ENCODE data around the gene AZIN2. TPM values are rescaled to one million over a fixed set of nuclear protein-coding genes. Genes with fewer than 3 reads are reported as not detected.

The AZIN2 gene
- total and polyA plus RNA-seq, 2 of the 13 experiments (the other 11 are each of a cell fraction or from before 2014, with no cell fraction given), result 1.7 to 3.5 TPM

- TF ChIP-seq RERE (CRISPR knock-in tag; IDR thresholded peaks at IDR 0.05; ENCODE audit: low read depth) (no peak), MAZ (IDR thresholded peaks at IDR 0.05; ENCODE audit: borderline replicate concordance, low read depth, low read length) (no peak), MAZ (CRISPR knock-in tag; IDR thresholded peaks at IDR 0.05; ENCODE audit: low read depth) (no peak), CCDC6 (CRISPR knock-in tag; IDR thresholded peaks at IDR 0.05) (no peak)
Measured at GRCh38 chr1:33121728-33122127, 40.8 kb downstream of the AZIN2 start (continued).

GRCh38 chr1:33122483-33123178, 41.7 kb downstream of the AZIN2 start:
- Histone ChIP-seq H3K4me3 (replicated peaks in 1 of 3; ENCODE audit: insufficient read depth in 1 of 3, low read depth in 2 of 3, low read length in 3 of 3) (no peak overlapping the region), H3K4me1 (ENCODE audit: insufficient read depth, low read length) (peaks cover 16% of the 10 kb centered on the region), H3K79me2 (ENCODE audit: insufficient read depth, low read length) (peaks cover 10% of the 10 kb centered on the region), H3K9ac (ENCODE audit: insufficient read depth, low read depth, low read length) (no peak overlapping the region), H3K4me2 (ENCODE audit: low read depth, low read length) (no peak overlapping the region), H3K27ac (ENCODE audit: extremely low read length, insufficient read depth, low read length) (no peak overlapping the region), H2AFZ (ENCODE audit: low read length) (no peak overlapping the region), H3K27me3 (ENCODE audit: control insufficient read depth in 1 of 2, insufficient read depth in 2 of 2, low read length in 2 of 2) (peaks cover 0 to 3% of the 10 kb centered on the region in 2 experiments; a peak in 2 of 5 replicates), H3K9me3 (ENCODE audit: low read length) (no peaks in the 10 kb centered on the region), H4K20me1 (ENCODE audit: insufficient read depth, low read length) (no peaks in the 10 kb centered on the region), H3K36me3 (replicated peaks in 1 of 2; ENCODE audit: control insufficient read depth in 1 of 2, insufficient read depth in 2 of 2, low read length in 2 of 2) (no peaks in the 10 kb centered on the region)
- intact Hi-C loops (cut with micrococcal nuclease; ENCODE audit: unreplicated experiment), result loop anchor here (10.0 kb wide), 1 partner anchor 132 kb away; the partner anchor contains the start of gene ZNF362
- ChIA-PET CTCF (ENCODE audit: low intra/inter-chr PET ratio, low total read pairs) (no interaction called here), POLR2A (no interaction called here)
- no peak for ATAC-seq
- no peak for DNase-seq (ENCODE audit: low spot score)
- FAIRE-seq, result no peak
- in situ Hi-C loops (cut with HindIII; ENCODE audit: extremely low pct_ligation_motif_present, low pct_unique_long_range_greater_than_20kb), result no loop called here
- no TSS peak for BruUV-seq (replicated peaks)
- 64% methylated on average over 7 of the region's 7 CpGs for WGBS (ENCODE audit: low lambda C conversion rate)
- no peak for TF ChIP-seq STAT6 (CRISPR knock-in tag; IDR thresholded peaks at IDR 0.05; ENCODE audit: borderline replicate concordance)
- TF ChIP-seq HNF1A (IDR thresholded peaks at IDR 0.05; ENCODE audit: low read depth), result no peak
- no peak for TF ChIP-seq HNF1A (CRISPR knock-in tag; IDR thresholded peaks at IDR 0.05; ENCODE audit: borderline replicate concordance)

All from HepG2 (cell line).